Ishikawa (cell line): Measurements from ENCODE around the gene ZNF30.

Experiments
- CEBPB ChIP-seq: IDR thresholded peaks from 2 replicates; pipeline ENCODE4 v1.6.1; 2012
- CREB1 ChIP-seq: IDR thresholded peaks from 2 replicates; pipeline ENCODE4 v1.6.1; 2012; ENCODE audit warnings: low read depth
- EGR1 ChIP-seq: IDR thresholded peaks from 2 replicates; pipeline ENCODE4 v1.6.1; 2012
- EP300 ChIP-seq: IDR thresholded peaks from 2 replicates; pipeline ENCODE4 v1.6.1; 2012; ENCODE audit warnings: borderline replicate concordance
- MAX ChIP-seq: IDR thresholded peaks from 2 replicates; pipeline ENCODE4 v1.6.1; 2012
- NFIC ChIP-seq: IDR thresholded peaks from 2 replicates; pipeline ENCODE4 v1.6.1; 2012
- RAD21 ChIP-seq: IDR thresholded peaks from 2 replicates; pipeline ENCODE4 v1.6.1; 2012; ENCODE audit warnings: low read depth
- REST ChIP-seq: IDR thresholded peaks from 2 replicates; pipeline ENCODE4 v1.6.1; 2012; ENCODE audit warnings: low read depth, mild to moderate bottlenecking
- TAF1 ChIP-seq: IDR thresholded peaks from 2 replicates; pipeline ENCODE4 v1.6.1; 2012; ENCODE audit warnings: low read depth, mild to moderate bottlenecking
- TCF12 ChIP-seq: IDR thresholded peaks from 2 replicates; pipeline ENCODE4 v1.6.1; 2012; ENCODE audit warnings: low read depth
- USF1 ChIP-seq: IDR thresholded peaks from 2 replicates; pipeline ENCODE4 v1.6.1; 2012
- YY1 ChIP-seq: IDR thresholded peaks from 2 replicates; pipeline ENCODE4 v1.6.1; 2012; ENCODE audit warnings: low read depth

- no peak for TF ChIP-seq TCF12
- TF ChIP-seq NFIC, result no peak
- TF ChIP-seq MAX, result no peak
- no peak for TF ChIP-seq EP300
- TF ChIP-seq REST, result no peak
- TF ChIP-seq EGR1, result no peak
- no peak for TF ChIP-seq RAD21
- no peak for TF ChIP-seq TAF1
- no peak for TF ChIP-seq CREB1
- no peak for TF ChIP-seq YY1
- TF ChIP-seq USF1, result no peak
- TF ChIP-seq CEBPB, result no peak
Measured at GRCh38 chr19:34888091-34888490, 38.6 kb upstream of the ZNF30 start.
